LoVo (cell line): ENCODE measurements around the gene CFAP77.
A peak's percentile ranks its signal among the peaks of the same experiment; 100 is the strongest.

ENCODE experiments used
- DNase-seq: peaks from one replicate; pipeline ENCODE4 v3.0.0-alpha.2; 2016; ENCODE audit warnings: low spot score

The CFAP77 gene

DNA sequence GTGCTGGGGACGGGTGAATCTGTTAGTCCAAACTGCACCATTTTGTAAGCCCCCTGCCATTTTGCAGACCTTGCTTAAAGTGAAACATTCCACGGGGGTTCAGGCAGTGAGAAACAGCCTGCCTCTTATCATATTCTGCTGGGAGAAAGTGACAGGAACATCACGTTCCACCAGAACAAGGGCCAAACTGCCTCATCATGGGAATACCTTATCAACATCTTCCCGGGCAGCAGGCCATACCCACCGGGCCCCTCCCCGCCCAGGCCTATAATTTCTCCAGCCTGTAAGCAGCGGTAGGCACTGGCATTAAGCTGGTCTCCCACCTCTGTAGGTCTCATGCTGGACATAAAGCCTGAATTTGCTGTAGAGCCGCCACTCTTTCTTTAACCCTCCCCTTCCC is 1.5 kb upstream of the CFAP77 start:
- no peak for DNase-seq

DNA sequence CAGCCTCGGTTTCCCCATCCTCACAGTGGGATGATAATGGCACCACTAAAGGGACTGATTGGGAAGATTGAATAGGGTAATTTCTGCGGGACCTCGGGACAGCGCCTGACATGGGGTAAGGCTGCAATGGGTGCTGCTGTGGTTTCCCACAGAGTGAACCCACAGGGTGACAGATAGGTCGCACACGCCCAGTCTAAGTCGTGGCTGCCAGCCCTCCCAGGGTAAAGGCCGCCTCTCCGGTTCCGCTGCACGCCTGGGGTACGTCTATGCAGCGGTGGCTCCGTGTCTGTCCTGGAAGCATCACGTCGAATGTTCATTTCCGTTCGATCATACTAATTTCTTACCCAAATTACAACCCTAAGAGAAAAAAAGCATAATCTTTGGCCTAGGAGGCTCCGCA is 631 bp downstream of the CFAP77 start:
- no peak for DNase-seq

DNA sequence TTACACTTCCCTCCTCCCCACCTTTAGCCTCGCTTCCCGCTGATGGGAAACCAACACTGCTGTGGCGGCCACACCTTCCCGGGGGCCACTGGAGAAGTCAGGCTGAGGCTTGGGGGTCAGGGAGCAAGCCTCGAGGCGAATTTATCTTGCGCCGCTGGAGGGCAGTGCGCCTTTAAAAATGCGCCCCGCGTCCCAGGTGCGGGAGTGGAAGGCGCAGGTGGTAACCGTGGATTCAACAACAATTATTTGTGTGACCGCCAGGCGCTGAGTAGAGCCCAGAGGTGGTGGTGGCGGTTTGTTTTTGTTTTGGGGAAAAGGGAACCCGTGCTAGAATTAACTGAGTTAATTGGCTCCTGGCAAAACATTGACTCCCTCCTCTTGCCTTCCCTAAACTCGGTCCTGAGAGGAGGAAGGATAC is 1.1 kb downstream of the CFAP77 start:
- DNase-seq, result peak; percentile 61

DNA sequence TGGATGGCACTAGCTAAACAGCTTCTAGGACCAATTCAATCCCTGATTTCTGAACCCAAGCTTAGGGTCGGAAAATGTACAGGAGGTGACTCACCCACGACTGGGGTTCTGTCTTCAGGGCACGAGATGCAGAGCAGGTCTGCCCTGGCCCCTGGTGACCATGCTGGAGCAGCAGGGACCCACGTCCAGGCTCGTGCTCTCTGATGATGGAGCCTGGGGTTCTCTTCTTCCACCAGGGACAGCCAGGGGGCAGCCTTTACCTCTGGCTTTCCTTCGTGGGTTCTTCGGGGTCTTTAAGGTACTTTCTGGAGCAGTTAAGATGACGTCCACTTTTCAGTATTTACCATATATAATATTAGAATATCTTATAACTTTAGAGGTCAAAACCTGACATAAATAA is 2.1 kb downstream of the CFAP77 start:
- no peak for DNase-seq

DNA sequence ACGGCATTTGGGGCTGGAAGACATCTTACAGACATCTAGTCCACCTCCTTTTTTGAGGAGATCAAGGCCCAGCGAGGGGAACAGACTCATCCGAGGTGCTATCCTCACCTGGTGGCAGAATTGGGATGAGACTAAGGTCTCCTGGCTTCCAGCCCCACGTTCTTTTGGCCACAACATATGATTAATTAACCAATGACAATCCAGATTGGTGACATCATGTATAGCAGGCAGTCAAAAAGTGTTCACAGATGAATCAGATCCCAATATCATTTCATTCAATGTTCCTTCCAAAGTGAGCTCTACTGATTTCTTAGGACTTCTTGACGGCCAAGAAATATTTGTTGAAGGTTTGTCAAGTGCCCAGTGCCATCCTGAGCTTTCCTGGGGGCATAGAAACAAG is 3.9 kb downstream of the CFAP77 start:
- no peak for DNase-seq

DNA sequence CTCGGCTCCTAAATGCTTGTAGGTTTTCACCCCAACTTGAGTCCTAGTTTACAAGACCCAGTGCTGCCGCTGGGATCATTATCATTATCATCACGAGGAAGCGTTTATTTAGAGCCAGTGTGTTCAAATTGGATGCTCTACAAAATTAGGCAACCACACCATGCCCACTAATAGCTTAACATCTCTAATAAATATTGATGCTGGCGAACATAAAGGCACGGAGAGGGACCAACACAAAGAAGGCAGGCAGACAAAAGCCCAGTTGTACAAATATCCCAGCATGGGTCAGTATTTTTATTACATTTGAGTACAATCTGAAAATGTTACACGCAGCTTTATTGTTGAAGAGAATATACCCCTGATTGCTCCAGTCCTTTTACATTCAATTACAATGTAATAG is 4.7 kb downstream of the CFAP77 start:
- no peak for DNase-seq

DNA sequence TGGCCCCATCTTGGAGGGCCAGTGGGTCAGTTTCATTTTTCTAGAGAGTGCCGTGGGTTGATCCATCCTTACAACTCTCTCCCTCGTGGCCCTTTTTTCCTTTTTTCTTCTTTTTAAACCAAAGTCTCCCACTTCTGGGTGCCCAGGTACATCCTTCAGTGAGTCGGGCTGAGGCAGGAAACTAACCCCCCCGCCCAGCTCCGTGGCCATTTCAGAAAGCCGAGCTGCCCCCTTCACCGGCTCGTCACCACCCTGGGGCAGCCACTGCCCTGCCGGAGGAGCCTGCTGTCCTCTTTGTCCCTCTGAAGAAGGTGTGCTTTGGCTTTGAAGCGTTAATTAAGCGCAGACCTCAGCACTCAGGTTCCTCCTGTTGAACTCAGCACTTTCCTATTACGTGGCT is 5.2 kb downstream of the CFAP77 start:
- DNase-seq, result no peak

DNA sequence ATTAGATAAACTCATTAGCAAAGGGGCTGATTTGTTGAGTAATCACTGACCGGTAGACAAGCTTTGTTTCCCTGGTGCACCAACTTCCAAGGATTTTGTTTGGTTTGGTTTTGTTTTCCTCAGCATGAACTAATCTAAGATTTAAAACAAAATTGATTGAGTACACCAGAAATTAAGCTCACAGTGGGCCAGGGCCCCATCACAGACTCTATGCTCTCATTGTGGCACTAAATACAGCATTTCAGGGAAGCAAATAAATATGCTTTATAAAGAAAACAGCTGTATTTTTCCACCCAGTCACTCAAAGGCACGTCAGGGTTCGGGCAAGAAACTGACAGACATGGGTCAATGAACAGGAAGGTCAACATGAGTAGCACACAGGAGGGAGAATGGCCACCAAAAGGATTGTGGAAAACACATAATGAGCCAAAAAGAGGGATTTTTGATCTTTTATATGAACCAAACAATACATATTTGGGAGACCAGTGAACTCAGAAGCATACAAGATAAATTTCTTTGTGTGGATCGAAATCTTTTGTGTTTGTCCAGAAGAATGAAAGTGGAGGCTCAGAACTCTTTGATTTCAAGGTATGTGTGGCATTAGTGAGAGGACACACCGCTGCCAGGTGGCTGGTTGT is 8.8 kb downstream of the CFAP77 start:
- DNase-seq, result no peak

DNA sequence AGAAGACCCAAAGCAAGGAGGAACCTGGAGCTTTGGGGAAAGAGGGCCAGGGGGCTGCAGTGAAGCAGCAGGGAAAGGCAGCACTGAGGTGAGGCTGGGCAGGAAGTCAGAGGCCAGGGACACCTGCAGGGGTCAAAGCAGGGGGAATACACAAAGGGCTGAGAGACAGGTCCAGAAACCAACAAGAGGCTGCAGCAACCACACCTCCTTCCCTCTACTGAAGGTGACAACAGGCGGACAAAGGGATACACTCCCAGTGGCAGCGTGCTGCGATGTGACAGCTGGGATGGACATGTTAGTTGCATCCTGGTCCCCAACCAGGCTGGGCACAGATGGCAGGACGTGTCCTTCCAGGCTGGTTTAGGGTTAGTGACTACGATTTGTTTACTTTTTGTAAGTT is 12.6 kb downstream of the CFAP77 start:
- no peak for DNase-seq

DNA sequence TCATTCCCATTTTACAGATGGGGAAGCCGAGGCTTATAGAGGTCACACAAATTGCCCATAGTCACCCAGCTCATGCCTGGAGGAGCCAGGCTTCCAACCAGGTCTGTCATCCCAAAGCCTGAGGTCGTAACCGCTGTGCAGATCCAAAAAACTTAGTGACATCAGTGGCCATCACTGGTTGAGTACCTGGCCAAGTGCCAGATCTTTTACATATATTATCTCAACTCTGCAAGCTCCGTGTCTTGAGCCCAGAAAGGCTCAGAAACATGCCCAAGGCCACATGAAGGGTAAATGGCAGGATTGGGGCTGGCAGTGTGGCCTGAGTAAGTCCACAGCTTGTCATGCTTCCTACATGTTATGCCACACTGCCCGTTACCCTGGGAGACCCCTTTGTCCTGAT is 13.5 kb downstream of the CFAP77 start:
- no peak for DNase-seq

DNA sequence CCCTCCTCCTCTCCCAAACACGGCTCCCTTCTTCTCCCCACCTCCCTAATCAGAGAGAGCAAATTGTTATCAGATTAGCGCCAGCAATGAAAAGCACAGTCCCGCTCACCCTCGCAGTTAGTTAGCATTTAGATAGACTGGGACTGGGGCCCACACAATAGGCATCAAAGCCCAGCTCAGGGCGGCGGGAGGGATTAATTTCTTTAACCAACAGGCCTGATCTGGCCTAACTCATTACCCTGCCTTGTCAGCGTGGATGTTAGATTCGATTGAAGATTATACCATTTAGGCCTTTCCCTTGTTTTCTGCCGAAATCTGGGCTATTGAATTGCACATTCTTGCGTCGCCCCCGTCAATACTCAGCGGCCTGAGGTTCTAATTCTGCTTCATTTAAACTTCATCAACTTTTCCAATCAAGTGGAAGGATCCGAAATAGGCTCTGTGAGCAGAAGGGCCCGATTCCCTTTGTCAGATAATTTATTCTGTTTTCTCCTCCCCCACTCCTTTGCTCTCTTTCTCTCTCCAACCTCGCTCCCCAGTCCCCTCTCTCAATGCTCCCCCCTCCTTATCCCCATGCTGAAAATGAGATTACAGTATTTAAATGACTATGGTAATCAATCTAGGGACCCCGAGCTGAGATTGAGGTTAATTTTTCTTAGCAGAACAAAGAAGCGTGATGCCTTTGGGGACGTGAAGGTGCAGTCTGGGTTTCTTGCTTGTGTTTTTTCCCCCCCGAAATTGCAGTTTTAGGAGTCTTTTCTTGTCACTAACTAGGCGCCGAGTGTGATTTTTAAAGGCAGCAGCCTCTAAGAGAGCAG is 15.1 kb downstream of the CFAP77 start:
- DNase-seq, result no peak

DNA sequence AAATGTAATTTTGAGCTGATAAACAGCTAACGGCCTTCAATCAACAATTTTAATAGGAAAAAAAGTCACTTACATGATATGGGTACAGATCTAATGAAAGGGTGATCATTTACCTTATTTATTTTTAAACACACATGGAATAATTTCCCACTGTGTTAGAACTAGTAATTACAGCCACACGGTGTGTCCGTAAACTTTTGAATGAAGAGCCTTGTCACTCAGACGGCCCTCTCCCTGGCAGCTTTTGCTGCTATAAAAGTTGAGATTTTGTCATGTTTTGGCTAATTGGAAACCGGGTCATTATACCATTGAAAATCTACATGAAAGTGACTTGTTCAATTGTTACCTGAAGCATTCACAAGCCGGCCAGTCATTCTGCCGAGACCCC is 15.7 kb downstream of the CFAP77 start:
- DNase-seq, result no peak

DNA sequence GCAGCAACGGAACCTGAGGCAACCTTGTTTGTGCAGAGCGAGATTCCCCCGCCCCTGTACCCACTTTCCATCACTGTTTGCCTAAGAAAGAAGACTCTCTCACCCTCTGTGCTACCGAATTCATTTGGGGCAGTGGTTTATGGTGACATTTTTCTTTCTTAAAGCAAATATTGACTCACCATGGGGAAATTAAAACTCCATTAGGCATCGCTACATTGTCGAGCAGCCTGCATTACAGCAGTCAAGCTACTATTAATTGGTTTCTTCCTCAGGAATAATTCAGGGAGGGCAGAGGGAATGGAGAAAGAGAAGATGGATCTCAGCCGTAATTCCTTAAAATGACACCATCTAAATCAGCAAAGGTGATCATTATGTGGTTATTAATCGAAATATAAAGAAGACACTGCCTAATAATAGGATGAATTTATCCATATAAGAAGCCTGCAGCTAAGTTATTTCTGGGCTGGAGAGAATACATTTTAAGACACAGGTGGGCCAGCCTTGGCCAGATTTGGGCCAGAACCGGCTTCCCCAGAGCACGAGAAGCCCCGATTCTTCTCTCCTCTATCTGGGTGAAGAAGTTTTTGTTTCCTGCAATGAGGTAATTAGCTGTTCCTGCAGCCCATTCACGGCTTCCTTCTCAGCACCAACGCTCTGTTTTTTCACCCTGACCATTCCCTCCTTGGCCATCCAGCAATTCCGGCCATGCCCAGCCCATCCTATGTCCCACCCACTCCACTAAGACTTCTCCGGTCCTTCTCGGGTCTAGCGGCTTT is 16.8 kb downstream of the CFAP77 start:
- no peak for DNase-seq

DNA sequence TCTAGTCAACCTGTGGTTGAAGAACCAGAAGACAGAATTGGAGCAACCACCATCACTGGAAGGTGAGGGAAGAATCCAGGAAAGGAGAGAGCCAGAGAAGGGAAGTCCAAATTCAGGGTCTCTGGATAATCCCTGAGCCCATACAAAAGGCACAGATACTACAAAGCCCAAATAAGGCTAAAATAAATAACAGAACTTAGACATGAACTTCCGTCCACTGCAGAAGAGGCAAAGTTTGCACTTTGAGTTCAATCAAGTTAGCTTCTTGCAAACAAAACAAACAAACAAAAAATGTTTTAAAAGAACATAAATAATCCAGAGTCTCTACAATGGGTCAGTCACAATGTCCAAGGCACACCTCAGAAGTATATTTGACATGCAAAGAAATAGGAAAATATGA is 21.0 kb downstream of the CFAP77 start:
- no peak for DNase-seq

DNA sequence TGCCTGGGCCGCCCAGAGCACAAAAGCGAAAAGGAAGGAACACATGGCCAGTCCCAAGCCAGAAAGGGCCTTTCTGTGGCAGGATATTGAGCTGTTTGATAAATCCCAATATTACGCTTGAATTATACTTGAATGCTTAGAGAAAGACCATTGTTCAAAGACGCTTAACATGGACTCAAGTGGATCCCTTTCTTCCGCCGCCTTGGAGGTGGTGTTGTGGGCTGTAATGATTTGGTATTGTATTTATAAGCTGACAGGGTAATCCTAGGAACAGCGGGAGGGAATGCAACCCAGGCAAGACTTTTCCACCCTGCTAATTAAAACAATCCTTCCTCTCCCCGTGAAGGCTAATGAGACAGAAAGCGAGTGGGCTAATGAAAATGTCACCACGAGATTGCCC is 24.9 kb downstream of the CFAP77 start:
- DNase-seq, result no peak

DNA sequence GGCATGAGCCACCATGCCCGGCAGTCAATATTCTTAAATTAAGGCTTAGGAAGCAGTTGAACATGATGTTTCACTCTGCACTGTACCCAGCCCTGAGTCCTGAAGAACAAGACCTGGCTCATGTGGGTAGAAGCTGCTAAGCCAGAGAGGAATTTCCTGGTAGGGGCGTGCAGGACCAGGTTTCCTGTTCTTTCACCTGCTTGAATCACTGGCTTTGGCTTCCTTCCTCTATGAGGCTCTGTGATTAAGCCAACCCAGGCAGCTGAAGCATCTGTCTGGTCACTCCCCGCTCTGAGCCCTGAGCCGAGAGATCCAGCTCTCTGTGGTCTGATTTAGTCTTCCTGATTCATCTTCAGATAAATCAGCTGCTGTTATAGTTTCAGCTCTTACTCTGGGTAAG is 29.1 kb downstream of the CFAP77 start:
- DNase-seq, result no peak

DNA sequence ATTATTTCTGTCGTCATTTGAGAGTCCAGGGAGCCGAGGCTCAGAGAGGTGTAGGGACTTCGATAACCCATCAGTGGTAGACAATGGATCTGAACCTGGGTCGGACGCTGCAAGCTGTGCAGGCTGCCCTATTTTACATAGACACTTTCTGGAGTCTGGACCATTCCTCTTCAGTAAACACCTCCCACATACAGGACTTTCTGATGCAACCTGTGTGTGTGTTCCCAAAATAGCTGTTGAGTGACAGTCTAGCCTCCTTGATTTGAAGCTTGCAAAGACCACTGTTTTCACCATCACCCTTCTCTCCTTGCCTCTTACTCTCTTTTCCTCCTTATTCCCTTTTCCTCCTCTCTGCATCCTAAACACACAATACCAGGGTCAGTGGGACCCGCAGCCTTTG is 30.7 kb downstream of the CFAP77 start:
- no peak for DNase-seq

DNA sequence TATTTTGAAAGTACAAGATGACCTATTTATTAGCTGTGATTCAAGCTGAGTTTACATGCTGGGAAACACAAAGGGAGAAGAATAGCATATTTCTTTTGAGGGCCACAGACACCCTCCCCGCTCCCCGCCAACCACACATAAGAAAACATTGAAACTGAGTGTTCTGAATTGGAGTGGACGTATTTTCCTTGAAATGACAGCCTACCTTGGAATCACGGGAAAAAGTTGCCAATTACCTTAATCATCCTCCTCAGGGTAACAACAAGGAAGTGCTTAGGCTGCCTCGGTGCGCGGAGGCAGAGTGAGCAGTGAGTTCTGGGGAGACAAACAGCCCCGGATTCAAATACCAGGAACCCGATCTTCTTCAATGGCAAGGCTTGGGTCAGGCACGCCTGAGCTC is 31.4 kb downstream of the CFAP77 start:
- no peak for DNase-seq

DNA sequence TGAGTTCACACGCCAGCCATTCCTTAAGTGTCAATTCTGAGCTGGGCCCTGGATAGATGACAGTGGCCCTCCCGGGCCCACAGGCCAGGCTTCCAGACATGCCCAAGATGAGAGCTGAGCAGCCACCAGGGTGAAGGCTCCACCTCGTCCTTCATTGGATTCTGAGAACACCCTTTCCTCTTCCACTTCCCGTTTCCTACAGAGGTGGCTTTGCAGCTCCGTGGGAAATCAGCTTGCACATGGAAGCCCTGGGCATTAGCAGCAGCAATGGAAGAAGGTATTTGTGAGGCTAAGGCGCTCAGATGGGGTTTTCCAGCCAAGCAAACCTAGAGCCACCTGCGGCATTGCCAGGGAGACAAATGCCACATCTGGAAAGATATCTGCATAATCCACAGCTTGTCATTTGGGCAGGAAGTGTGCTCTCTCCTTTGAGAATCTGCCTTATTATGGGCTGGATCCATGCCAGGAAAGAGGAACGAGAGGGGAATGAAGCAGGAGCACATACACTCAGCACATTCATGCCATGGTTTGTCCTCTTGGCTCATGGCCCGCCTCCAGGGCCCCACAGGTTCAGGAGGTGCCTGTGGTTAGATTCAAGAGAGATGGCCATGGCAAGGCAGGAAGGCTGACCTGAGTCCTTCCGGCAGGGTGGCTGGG is 34.1 kb downstream of the CFAP77 start:
- no peak for DNase-seq

DNA sequence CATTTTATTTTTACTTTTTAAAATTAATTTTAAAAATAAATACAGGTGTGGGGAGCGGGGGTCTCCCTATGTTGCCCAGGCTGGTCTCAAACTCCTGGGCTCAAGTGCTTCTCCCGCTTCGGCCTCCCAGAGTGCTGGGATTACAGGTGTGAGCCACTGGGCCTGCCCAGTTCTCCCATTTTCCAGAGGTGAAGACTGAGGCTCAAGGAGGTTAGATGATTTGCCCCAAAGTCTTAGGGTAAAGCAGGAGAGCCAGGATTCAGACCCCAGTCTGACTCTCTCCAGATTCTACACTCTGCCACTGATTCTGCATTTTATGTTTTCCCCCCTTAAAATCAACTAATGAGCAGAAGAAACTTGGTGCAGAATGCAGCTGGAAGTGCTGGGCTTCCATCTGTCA is 36.9 kb downstream of the CFAP77 start:
- no peak for DNase-seq

DNA sequence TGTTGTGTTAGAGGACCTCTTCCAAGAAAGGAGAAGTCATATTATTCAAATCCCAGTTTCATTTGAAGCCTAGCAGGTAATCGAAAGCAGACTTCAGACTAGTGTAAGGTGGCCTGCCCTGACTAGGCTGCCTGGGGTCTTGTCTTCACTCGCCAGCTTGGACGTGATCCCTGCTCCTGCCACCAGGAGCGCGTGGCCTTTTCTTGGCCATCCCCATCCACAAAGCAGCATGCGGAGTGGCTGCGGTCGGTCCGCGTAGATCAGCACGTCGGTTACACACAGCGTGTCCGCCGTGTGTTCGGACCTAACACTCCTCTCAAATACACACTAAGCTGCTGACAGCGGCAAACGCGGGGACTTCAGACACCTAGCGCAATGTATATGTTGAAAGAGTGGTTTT is 37.3 kb downstream of the CFAP77 start:
- no peak for DNase-seq

DNA sequence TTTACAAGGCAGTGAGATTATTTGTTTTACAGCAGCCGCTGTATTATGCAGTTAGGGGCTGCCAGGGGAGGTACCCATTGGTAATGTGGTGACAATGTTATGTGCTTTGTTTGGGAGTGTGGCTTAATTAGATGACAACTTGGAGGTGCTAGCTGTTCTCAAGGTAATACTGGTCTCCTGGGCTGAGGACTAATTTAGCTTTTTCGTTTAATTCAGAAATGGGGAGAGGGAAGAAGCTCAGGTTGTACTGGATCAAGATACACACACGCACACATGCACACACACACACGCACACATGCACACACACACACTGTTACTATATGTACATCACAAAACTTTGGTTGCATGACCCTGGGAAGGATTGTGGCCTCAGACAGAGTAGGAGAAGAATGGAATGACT is 37.9 kb downstream of the CFAP77 start:
- no peak for DNase-seq

DNA sequence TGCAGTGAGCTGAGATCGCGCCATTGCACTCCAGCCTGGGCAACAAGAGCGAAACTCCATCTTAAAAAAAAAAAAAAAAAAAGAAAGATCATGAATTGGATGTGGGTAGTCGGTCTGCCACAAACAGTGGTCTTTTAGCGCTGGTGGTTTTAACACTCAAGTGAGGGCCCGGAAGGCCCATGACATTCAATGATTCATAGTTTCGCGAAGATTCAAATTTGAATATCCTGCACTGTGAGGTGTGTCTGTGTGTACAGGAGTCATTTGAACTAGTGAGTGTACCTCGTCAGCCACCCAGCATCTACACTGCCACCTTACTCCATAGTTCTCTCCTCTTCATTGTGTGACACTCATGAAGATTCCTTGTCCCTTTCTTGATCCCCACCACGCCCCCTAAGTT is 41.3 kb downstream of the CFAP77 start:
- DNase-seq, result no peak
